DND-41 (cell line): ENCODE data around the gene CCR6.

Experiments used
- ATAC-seq: fragments of 200-7000 bp; cut with Tn5 transposase; 3 replicates; pipeline ENCODE4 v1.9.1; 2021; ENCODE audit warnings: low read depth; ENCODE audit not compliant: insufficient read depth
- DNase-seq: peaks from one replicate; pipeline ENCODE4 v3.0.0-alpha.2; 2020
- H2AFZ ChIP-seq: 2 replicates; pipeline ENCODE4 v1.6.0; 2012; ENCODE audit warnings: low read depth, low read length
- H3K27ac ChIP-seq: 2 replicates; pipeline ENCODE4 v1.5.1; 2012; ENCODE audit warnings: low read length, inconsistent platforms
- H3K27me3 ChIP-seq: fragments of 200-600 bp; sonication (generic); 2 replicates; pipeline ENCODE4 v1.6.0; 2012; ENCODE audit warnings: low read length, mild to moderate bottlenecking, inconsistent platforms; ENCODE audit not compliant: insufficient read depth, poor library complexity
- H3K36me3 ChIP-seq: 2 replicates; pipeline ENCODE4 v1.5.1; 2012; ENCODE audit warnings: low read length, inconsistent platforms; ENCODE audit not compliant: insufficient read depth
- H3K4me1 ChIP-seq: 2 replicates; pipeline ENCODE4 v1.5.1; 2012; ENCODE audit warnings: mild to moderate bottlenecking, low read length; ENCODE audit not compliant: insufficient read depth
- H3K4me2 ChIP-seq: 2 replicates; pipeline ENCODE4 v1.6.0; 2012; ENCODE audit warnings: mild to moderate bottlenecking, moderate library complexity, low read length, inconsistent platforms; ENCODE audit not compliant: insufficient read depth
- H3K4me3 ChIP-seq, 2 experiments: fragments of 200-600 bp in 1 of 2; shearing (Covaris generic) in 1 of 2; 2 replicates each; pipeline ENCODE4 v1.5.1; 2012 to 2016; ENCODE audit warnings: inconsistent platforms in 2 of 2, low read length in 2 of 2, mild to moderate bottlenecking in 2 of 2, low read depth in 1 of 2, moderate library complexity in 1 of 2
- H3K79me2 ChIP-seq: 2 replicates; pipeline ENCODE4 v1.6.0; 2012; ENCODE audit warnings: low read length, inconsistent platforms; ENCODE audit not compliant: insufficient read depth
- H3K9ac ChIP-seq: 2 replicates; pipeline ENCODE4 v1.6.0; 2012; ENCODE audit warnings: low read depth, mild to moderate bottlenecking, inconsistent platforms, low read length, moderate library complexity
- H3K9me3 ChIP-seq: 2 replicates; pipeline ENCODE4 v1.5.1; 2012; ENCODE audit warnings: low read length, moderate library complexity, mild to moderate bottlenecking, inconsistent platforms; ENCODE audit not compliant: insufficient read depth, severe bottlenecking
- H4K20me1 ChIP-seq: 2 replicates; pipeline ENCODE4 v1.6.0; 2012; ENCODE audit warnings: low read length; ENCODE audit not compliant: insufficient read depth
- CTCF ChIP-seq: IDR thresholded peaks from 2 replicates; pipeline ENCODE4 v1.5.1; 2012; ENCODE audit warnings: borderline replicate concordance, low read length, moderate library complexity, mild to moderate bottlenecking; ENCODE audit not compliant: poor library complexity, severe bottlenecking; ENCODE audit errors: extremely low read depth
- EZH2 ChIP-seq: IDR thresholded peaks from 3 replicates; pipeline ENCODE4 v1.6.1; 2012; ENCODE audit warnings: borderline replicate concordance, low read depth, mild to moderate bottlenecking, moderate library complexity, low read length, inconsistent platforms; ENCODE audit not compliant: severe bottlenecking

The CCR6 gene

GRCh38 chr6:167089243-167090142 is 33.4 kb upstream of the CCR6 start:
- H3K36me3 ChIP-seq, result no peaks in the 10 kb centered on the region
- no peaks in the 10 kb centered on the region for H3K27me3 ChIP-seq
- no peak overlapping the region for H2AFZ ChIP-seq
- no peak overlapping the region for H3K4me3 ChIP-seq
- H4K20me1 ChIP-seq, result no peaks in the 10 kb centered on the region
- peaks cover 5% of the 10 kb centered on the region for H3K9me3 ChIP-seq
- H3K9ac ChIP-seq, result no peak overlapping the region
- no peak for ATAC-seq
- no peak overlapping the region for H3K27ac ChIP-seq
- H3K79me2 ChIP-seq, result no peaks in the 10 kb centered on the region
- TF ChIP-seq CTCF, result no peak
- TF ChIP-seq EZH2, result no peak
- no peaks in the 10 kb centered on the region for H3K4me1 ChIP-seq
- DNase-seq, result no peak
- no peak overlapping the region for H3K4me2 ChIP-seq

GRCh38 chr6:167090171-167090570 is 32.7 kb upstream of the CCR6 start:
- no peak for ATAC-seq
- Histone ChIP-seq H2AFZ (no peak overlapping the region), H3K4me2 (no peak overlapping the region), H3K4me1 (no peaks in the 10 kb centered on the region), H3K9ac (no peak overlapping the region), H3K4me3 (no peak overlapping the region), H3K79me2 (no peaks in the 10 kb centered on the region), H3K9me3 (peaks cover 5% of the 10 kb centered on the region), H3K27me3 (no peaks in the 10 kb centered on the region), H3K27ac (no peak overlapping the region), H4K20me1 (no peaks in the 10 kb centered on the region), H3K36me3 (no peaks in the 10 kb centered on the region)
- no peak for TF ChIP-seq EZH2
- no peak for DNase-seq

GRCh38 chr6:167091026-167091804 is 31.7 kb upstream of the CCR6 start:
- H3K27ac ChIP-seq, result no peak overlapping the region
- no peak overlapping the region for H3K4me2 ChIP-seq
- H3K79me2 ChIP-seq, result no peaks in the 10 kb centered on the region
- no peak for DNase-seq
- no peaks in the 10 kb centered on the region for H3K4me1 ChIP-seq
- H3K9me3 ChIP-seq, result peaks cover 5% of the 10 kb centered on the region
- H3K36me3 ChIP-seq, result no peaks in the 10 kb centered on the region
- no peak overlapping the region for H3K9ac ChIP-seq
- no peak overlapping the region for H3K4me3 ChIP-seq
- no peak for TF ChIP-seq CTCF
- H3K27me3 ChIP-seq, result no peaks in the 10 kb centered on the region
- no peaks in the 10 kb centered on the region for H4K20me1 ChIP-seq
- no peak overlapping the region for H2AFZ ChIP-seq
- ATAC-seq, result 0 out of 3 replicates have a peak, but pooled peaks have one; percentile 35

GRCh38 chr6:167091805-167092107 is 31.1 kb upstream of the CCR6 start:
- no peak overlapping the region for H3K9ac ChIP-seq
- TF ChIP-seq CTCF (no peak), EZH2 (no peak)
- H3K27me3 ChIP-seq, result no peaks in the 10 kb centered on the region
- H3K36me3 ChIP-seq, result no peaks in the 10 kb centered on the region
- H3K79me2 ChIP-seq, result no peaks in the 10 kb centered on the region
- no peak overlapping the region for H2AFZ ChIP-seq
- DNase-seq (no peak), ATAC-seq (no peak)
- no peak overlapping the region for H3K4me3 ChIP-seq
- H3K4me2 ChIP-seq, result no peak overlapping the region
- H3K27ac ChIP-seq, result no peak overlapping the region
- H4K20me1 ChIP-seq, result no peaks in the 10 kb centered on the region
- no peaks in the 10 kb centered on the region for H3K4me1 ChIP-seq
- peaks cover 2% of the 10 kb centered on the region for H3K9me3 ChIP-seq
